GM12874 (cell line): ENCODE measurements around the gene TNKS1BP1.

ENCODE experiments used
- CTCF ChIP-seq: IDR thresholded peaks from 2 replicates; pipeline ENCODE4 v1.5.1; 2011; ENCODE audit warnings: low read depth, mild to moderate bottlenecking, control low read depth, low read length, moderate library complexity; ENCODE audit not compliant: insufficient read depth

Gene TNKS1BP1

GRCh38 chr11:57312511-57313021 is 12.2 kb downstream of the TNKS1BP1 start:
- no peak for TF ChIP-seq CTCF

GRCh38 chr11:57311109-57311936 is 13.4 kb downstream of the TNKS1BP1 start:
- no peak for TF ChIP-seq CTCF

- no peak for TF ChIP-seq CTCF
Measured at GRCh38 chr11:57310630-57311086, 14.1 kb downstream of the TNKS1BP1 start.

- TF ChIP-seq CTCF = no peak
Measured at GRCh38 chr11:57310091-57310490, 14.7 kb downstream of the TNKS1BP1 start.

- no peak for TF ChIP-seq CTCF
Measured at GRCh38 chr11:57309106-57310059, 15.4 kb downstream of the TNKS1BP1 start.

GRCh38 chr11:57308426-57309060 is 16.2 kb downstream of the TNKS1BP1 start:
- no peak for TF ChIP-seq CTCF
